Transverse colon (tissue), 4 donors: ENCODE results near the gene HELZ.

Experiments
- POLR2AphosphoS5 ChIP-seq, 3 donors: sonication (generic); formaldehyde crosslinking; IDR thresholded peaks; one replicate each; pipeline ENCODE4 v1.6.1; 2016; ENCODE audit warnings: antibody characterized with exemption in 3 of 3
- TF ChIP-seq, protein P1 (sequence below), 5 experiments: fragments of 200-600 bp in 3 of 5; fragments of 450-650 bp in 2 of 5; sonication (generic) in 3 of 5; IDR thresholded peaks; 1 replicate in 2 of 5; 2 replicates in 3 of 5; pipeline ENCODE4 v1.5.1; 2016 to 2017; ENCODE audit warnings: antibody characterized with exemption in 5 of 5, inconsistent platforms in 3 of 5, mild to moderate bottlenecking in 2 of 5, moderate library complexity in 1 of 5

DNA sequence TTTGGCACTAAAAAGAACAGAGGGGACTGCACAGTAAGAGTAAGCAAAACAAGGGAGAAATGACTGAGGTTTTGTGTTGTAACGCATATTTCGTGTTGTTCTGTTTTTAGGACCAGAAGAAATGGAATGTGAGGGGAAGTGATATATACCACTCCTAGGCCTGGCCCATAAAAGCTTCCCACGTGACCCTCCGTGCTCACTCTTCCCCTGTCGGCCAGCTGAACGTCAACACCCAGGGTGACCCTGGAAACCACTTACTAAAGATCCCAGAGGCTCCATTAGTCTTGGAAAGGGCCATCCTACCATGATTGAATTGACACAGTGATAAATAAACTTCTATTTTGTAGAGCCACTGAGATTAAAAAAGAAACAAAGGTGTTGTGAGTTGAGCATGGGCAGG is 79.8 kb downstream of the HELZ start:
- TF ChIP-seq, protein P1, sequence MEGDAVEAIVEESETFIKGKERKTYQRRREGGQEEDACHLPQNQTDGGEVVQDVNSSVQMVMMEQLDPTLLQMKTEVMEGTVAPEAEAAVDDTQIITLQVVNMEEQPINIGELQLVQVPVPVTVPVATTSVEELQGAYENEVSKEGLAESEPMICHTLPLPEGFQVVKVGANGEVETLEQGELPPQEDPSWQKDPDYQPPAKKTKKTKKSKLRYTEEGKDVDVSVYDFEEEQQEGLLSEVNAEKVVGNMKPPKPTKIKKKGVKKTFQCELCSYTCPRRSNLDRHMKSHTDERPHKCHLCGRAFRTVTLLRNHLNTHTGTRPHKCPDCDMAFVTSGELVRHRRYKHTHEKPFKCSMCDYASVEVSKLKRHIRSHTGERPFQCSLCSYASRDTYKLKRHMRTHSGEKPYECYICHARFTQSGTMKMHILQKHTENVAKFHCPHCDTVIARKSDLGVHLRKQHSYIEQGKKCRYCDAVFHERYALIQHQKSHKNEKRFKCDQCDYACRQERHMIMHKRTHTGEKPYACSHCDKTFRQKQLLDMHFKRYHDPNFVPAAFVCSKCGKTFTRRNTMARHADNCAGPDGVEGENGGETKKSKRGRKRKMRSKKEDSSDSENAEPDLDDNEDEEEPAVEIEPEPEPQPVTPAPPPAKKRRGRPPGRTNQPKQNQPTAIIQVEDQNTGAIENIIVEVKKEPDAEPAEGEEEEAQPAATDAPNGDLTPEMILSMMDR (IDR thresholded peaks at IDR 0.05): no peak
- no peak for TF ChIP-seq POLR2AphosphoS5 (IDR thresholded peaks at IDR 0.05)
